Panc1 (cell line): ENCODE results near the gene KRTAP5-1. TPM values are rescaled to one million over a fixed set of nuclear protein-coding genes. Genes with fewer than 3 reads are reported as not detected.

Experiments
- ATAC-seq: fragments of 200-7000 bp; cut with Tn5 transposase; 2 replicates; pipeline ENCODE4 v1.9.1; 2020; ENCODE audit warnings: mild to moderate bottlenecking, moderate library complexity
- BruUV-seq: library from RNA; stranded (reverse); fragments of 400-500 nt; replicated peaks from 2 replicates; lab custom pipeline; 2021; lab: Mats Ljungman, UMichigan
- CTCF ChIA-PET: fragments of 300-600 bp; sonication (Branson Sonifier 250); formaldehyde crosslinking; loops from one replicate; lab custom pipeline; 2022; ENCODE audit warnings: antibody characterized with exemption; lab: Charles Lee
- POLR2A ChIA-PET: fragments of 300-600 bp; sonication (Branson Sonifier 250); formaldehyde crosslinking; loops from one replicate; lab custom pipeline; 2022; ENCODE audit warnings: antibody characterized with exemption; lab: Charles Lee
- DNase-seq: peaks from one replicate; pipeline ENCODE4 v3.0.0-alpha.2; 2010; ENCODE audit warnings: low read depth, low spot score
- H3K27ac ChIP-seq: 2 replicates; pipeline ENCODE4 v1.5.1; 2011; ENCODE audit warnings: mild to moderate bottlenecking, low read length, inconsistent platforms
- H3K27me3 ChIP-seq: fragments of 200-500 bp; sonication (Bioruptor generic); 2 replicates; pipeline ENCODE4 v1.6.0; 2014; ENCODE audit warnings: low read length, inconsistent platforms; ENCODE audit not compliant: control insufficient read depth, insufficient read depth
- H3K36me3 ChIP-seq: fragments of 200-500 bp; sonication (Bioruptor generic); 2 replicates; pipeline ENCODE4 v1.5.1; 2014; ENCODE audit warnings: inconsistent platforms, mild to moderate bottlenecking, low read length, moderate library complexity; ENCODE audit not compliant: control insufficient read depth, insufficient read depth
- H3K4me1 ChIP-seq: 2 replicates; pipeline ENCODE4 v1.5.1; 2011; ENCODE audit warnings: inconsistent platforms, mild to moderate bottlenecking, low read length, moderate library complexity; ENCODE audit not compliant: control insufficient read depth, insufficient read depth
- H3K4me3 ChIP-seq, 2 experiments: 2 replicates each; pipeline ENCODE4 v1.5.1; 2011 to 2012; ENCODE audit warnings: low read depth in 2 of 2, low read length in 2 of 2, mild to moderate bottlenecking in 2 of 2, inconsistent platforms in 1 of 2, moderate library complexity in 1 of 2
- H3K9me3 ChIP-seq: fragments of 200-500 bp; sonication (Bioruptor generic); 2 replicates; pipeline ENCODE4 v1.5.1; 2014; ENCODE audit warnings: low read depth, mild to moderate bottlenecking, inconsistent platforms, low read length, moderate library complexity; ENCODE audit not compliant: control insufficient read depth, insufficient read depth
- POLR2AphosphoS5 ChIP-seq: IDR thresholded peaks from 2 replicates; pipeline ENCODE4 v1.6.1; 2012; ENCODE audit warnings: mild to moderate bottlenecking, low read depth, low read length, moderate library complexity
- REST ChIP-seq, 2 experiments: IDR thresholded peaks; 2 replicates each; pipeline ENCODE4 v1.6.1; 2011 to 2012; ENCODE audit warnings: low read depth in 2 of 2, control low read depth in 1 of 2, low read length in 1 of 2, mild to moderate bottlenecking in 1 of 2, moderate library complexity in 1 of 2; ENCODE audit not compliant: insufficient read depth in 1 of 2
- SIN3A ChIP-seq: IDR thresholded peaks from 2 replicates; pipeline ENCODE4 v1.6.1; 2012; ENCODE audit warnings: low read depth, mild to moderate bottlenecking, low read length, moderate library complexity, borderline replicate concordance; ENCODE audit not compliant: insufficient read depth
- TCF7L2 ChIP-seq: IDR thresholded peaks from 2 replicates; pipeline ENCODE4 v1.6.1; 2011; ENCODE audit warnings: mild to moderate bottlenecking, low read depth, low read length, inconsistent platforms
- in situ Hi-C: cut with HindIII; loops from 2 replicates; pipeline ENCODE4 v1.10.0; 2016; ENCODE audit warnings: low sequenced_read_pairs, low pct_unique_long_range_greater_than_20kb
- intact Hi-C: fragments of 100-400 bp; cut with micrococcal nuclease; formaldehyde crosslinking; loops from one replicate; pipeline ENCODE4 v1.10.0; 2022; ENCODE audit not compliant: unreplicated experiment
- total RNA-seq: library from RNA; stranded (reverse); gene quantifications from one replicate; pipeline ENCODE4 v1.2.1, GENCODE V29; 2021; ENCODE audit not compliant: unreplicated experiment
- TF ChIP-seq, protein P1 (sequence below): fragments of 450-650 bp; IDR thresholded peaks from 2 replicates; pipeline ENCODE4 v1.5.1; 2017; ENCODE audit warnings: mild to moderate bottlenecking

The KRTAP5-1 gene
- total RNA-seq, 1 experiment from 2014 or later = not detected

- in situ Hi-C loops = no loop called here
Observed at GRCh38 chr11:1567052-1567720, 17.9 kb downstream of the KRTAP5-1 start.

GRCh38 chr11:1566381-1567051, 18.6 kb downstream of the KRTAP5-1 start:
- ChIA-PET CTCF (interaction anchor here (1.9 kb wide), 1 partner anchor 20 kb away, joined by 8 read pairs; no protein-coding TSS in a partner anchor), POLR2A (interaction anchor here (0.5 kb wide), 1 partner anchor 40 kb away, joined by 4 read pairs; no protein-coding TSS in a partner anchor)
- H3K27ac ChIP-seq = no peak overlapping the region
- no peaks in the 10 kb centered on the region for H3K9me3 ChIP-seq
- in situ Hi-C loops (no loop called here), intact Hi-C loops (no loop called here)
- no peak; the same call in 1 of the 2 replicates for ATAC-seq
- no peaks in the 10 kb centered on the region for H3K36me3 ChIP-seq
- no TSS peak for BruUV-seq
- TF ChIP-seq, protein P1, sequence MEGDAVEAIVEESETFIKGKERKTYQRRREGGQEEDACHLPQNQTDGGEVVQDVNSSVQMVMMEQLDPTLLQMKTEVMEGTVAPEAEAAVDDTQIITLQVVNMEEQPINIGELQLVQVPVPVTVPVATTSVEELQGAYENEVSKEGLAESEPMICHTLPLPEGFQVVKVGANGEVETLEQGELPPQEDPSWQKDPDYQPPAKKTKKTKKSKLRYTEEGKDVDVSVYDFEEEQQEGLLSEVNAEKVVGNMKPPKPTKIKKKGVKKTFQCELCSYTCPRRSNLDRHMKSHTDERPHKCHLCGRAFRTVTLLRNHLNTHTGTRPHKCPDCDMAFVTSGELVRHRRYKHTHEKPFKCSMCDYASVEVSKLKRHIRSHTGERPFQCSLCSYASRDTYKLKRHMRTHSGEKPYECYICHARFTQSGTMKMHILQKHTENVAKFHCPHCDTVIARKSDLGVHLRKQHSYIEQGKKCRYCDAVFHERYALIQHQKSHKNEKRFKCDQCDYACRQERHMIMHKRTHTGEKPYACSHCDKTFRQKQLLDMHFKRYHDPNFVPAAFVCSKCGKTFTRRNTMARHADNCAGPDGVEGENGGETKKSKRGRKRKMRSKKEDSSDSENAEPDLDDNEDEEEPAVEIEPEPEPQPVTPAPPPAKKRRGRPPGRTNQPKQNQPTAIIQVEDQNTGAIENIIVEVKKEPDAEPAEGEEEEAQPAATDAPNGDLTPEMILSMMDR = no peak; the same call in 1 of the 2 replicates
- TF ChIP-seq TCF7L2 (no peak), SIN3A (no peak), POLR2AphosphoS5 (no peak), REST (IDR thresholded peaks at IDR 0.05; ENCODE audit: insufficient read depth in 1 of 2, low read depth in 2 of 2, low read length in 1 of 2) (no peak)
- H3K27me3 ChIP-seq = no peaks in the 10 kb centered on the region
- peaks cover 9% of the 10 kb centered on the region for H3K4me1 ChIP-seq
- no peak overlapping the region for H3K4me3 ChIP-seq
- no peak for DNase-seq

More at GRCh38 chr11:1567052-1567720, 17.9 kb downstream of the KRTAP5-1 start:
- no peak overlapping the region for H3K27ac ChIP-seq
- no TSS peak for BruUV-seq
- POLR2A ChIA-PET = no interaction called here
- TF ChIP-seq REST (IDR thresholded peaks at IDR 0.05; ENCODE audit: insufficient read depth in 1 of 2, low read depth in 2 of 2, low read length in 1 of 2) = no peak
- TF ChIP-seq, protein P1 = peak; percentile 58; the same call in 1 of the 2 replicates
- ATAC-seq = no peak
- no peak overlapping the region for H3K4me3 ChIP-seq
- CTCF ChIA-PET = interaction anchor here (0.6 to 1.9 kb wide), 2 partner anchors 12 to 20 kb away, joined by 3 to 8 read pairs; no protein-coding TSS in a partner anchor
- intact Hi-C loops = no loop called here
- H3K4me1 ChIP-seq = peaks cover 9% of the 10 kb centered on the region
- DNase-seq = no peak
- no peaks in the 10 kb centered on the region for H3K27me3 ChIP-seq
- no peaks in the 10 kb centered on the region for H3K9me3 ChIP-seq
- H3K36me3 ChIP-seq = no peaks in the 10 kb centered on the region
